Measurements from ENCODE around the gene DNASE1L2. TPM values are rescaled to one million over a fixed set of nuclear protein-coding genes. Genes with fewer than 3 reads are reported as not detected.

Gene DNASE1L2
- total RNA-seq, 2 experiments from 2014 or later, result 0.33 to 0.62 TPM

DNA sequence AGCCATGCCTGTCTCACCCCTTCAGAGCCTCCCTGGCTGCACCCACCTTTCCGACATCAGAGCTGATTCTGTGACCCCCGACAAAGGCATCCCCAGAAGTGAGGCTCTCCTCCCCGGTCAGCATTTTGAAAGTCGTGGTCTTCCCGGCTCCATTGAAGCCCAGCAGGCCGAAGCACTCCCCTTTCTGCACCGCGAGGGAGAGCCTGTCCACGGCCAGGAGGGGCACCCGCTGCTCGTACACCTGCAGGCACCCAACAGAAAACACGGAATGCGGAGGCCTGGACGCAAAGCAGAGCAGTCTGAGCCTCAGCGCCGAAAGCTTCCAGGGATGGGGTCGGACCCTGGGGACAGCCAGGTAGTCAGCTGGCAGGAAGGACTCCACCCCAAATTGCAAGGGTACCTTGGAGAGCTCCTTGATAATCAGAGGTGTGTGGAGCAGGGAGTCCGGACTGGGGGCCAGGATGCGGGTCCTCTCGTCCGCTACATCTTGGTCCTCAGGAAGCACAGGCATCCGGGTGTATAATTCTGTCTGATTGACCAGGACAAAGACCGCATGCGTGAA, 44.8 kb downstream of the DNASE1L2 start:
- CTCF ChIA-PET, result interaction anchor here (0.7 kb wide), 1 partner anchor 76 kb away, joined by 4 read pairs; the partner anchor contains the start of gene MLST8
- no peaks in the 10 kb centered on the region for H3K36me3 Mint-ChIP-seq (ENCODE audit: low read depth)
- H3K4me3 Mint-ChIP-seq, result no peak overlapping the region

DNA sequence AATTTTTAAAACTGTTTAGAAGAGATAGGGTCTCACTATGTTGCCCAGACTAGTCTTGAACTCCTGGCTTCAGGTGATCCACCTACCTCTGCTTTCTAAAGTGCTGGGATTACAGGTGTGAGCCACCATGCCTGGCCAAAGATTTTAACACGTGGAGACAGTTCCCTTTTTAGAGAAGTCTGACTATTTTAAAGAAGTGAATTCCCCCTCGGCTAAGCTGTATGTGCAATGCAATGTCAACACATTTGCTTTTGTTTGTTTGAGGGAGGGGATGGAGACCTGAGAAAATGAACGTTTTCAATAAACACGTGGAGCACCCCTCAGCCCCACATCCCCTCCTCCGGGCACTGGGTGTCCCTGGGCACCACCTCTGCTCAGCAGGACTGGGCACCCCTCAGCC, 46.0 kb downstream of the DNASE1L2 start:
- Mint-ChIP-seq H3K27ac (no peak overlapping the region), H3K9me3 (no peaks in the 10 kb centered on the region), H3K4me3 (no peak overlapping the region), H3K4me1 (ENCODE audit: low read depth) (no peaks in the 10 kb centered on the region), H3K27me3 (ENCODE audit: low read depth) (no peaks in the 10 kb centered on the region), H3K36me3 (ENCODE audit: low read depth) (no peaks in the 10 kb centered on the region)
- intact Hi-C loops (cut with micrococcal nuclease), result no loop called here
- CTCF ChIA-PET, result no interaction called here
- no peak for DNase-seq

More for the DNA sequence above, 44.8 kb downstream of the DNASE1L2 start:
- no peaks in the 10 kb centered on the region for H3K27me3 Mint-ChIP-seq (ENCODE audit: low read depth)
- H3K27ac Mint-ChIP-seq, result no peak overlapping the region
- no peaks in the 10 kb centered on the region for H3K4me1 Mint-ChIP-seq (ENCODE audit: low read depth)
- DNase-seq, result no peak
- intact Hi-C loops (cut with micrococcal nuclease), result no loop called here
- H3K9me3 Mint-ChIP-seq, result no peaks in the 10 kb centered on the region

DNA sequence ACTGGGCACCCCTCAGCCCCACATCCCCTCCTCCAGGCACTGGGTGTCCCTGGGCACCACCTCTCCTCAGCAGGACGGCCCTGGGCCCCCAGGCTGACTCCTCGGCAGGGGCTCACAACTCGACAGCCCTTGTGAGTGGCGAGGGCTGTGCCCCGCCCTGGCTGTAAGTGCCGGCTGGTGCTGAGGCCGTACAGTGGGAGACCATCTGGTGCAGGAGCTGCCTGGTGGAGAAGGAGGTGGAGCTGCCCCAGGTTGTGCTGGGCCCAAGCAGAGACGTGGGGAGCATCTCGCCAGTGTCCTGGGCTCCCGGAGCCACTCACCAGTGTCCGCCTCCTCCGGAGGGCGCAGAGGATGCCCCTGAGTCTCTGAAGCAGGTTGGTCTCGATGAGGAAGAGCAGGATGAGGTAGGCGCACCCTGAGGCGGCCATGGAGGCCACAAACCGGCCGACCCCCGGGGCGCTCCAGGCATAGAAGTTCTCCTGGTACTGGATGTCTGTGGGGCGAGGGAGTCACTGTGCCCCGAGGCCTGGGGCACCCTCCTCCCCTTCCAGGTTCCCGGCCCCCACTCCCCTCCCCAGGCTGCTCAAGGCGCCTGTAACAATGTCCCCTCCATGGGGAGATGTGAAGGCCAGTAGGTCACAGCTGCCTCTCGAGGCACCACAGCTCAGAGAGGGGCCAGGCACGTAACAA, 46.8 kb downstream of the DNASE1L2 start:
- Mint-ChIP-seq H3K4me1 (ENCODE audit: low read depth) (no peaks in the 10 kb centered on the region), H3K9me3 (no peaks in the 10 kb centered on the region), H3K27ac (no peak overlapping the region), H3K4me3 (no peak overlapping the region), H3K27me3 (ENCODE audit: low read depth) (no peaks in the 10 kb centered on the region), H3K36me3 (ENCODE audit: low read depth) (no peaks in the 10 kb centered on the region)
- DNase-seq, result no peak
- CTCF ChIA-PET, result no interaction called here
- intact Hi-C loops (cut with micrococcal nuclease), result no loop called here

DNA sequence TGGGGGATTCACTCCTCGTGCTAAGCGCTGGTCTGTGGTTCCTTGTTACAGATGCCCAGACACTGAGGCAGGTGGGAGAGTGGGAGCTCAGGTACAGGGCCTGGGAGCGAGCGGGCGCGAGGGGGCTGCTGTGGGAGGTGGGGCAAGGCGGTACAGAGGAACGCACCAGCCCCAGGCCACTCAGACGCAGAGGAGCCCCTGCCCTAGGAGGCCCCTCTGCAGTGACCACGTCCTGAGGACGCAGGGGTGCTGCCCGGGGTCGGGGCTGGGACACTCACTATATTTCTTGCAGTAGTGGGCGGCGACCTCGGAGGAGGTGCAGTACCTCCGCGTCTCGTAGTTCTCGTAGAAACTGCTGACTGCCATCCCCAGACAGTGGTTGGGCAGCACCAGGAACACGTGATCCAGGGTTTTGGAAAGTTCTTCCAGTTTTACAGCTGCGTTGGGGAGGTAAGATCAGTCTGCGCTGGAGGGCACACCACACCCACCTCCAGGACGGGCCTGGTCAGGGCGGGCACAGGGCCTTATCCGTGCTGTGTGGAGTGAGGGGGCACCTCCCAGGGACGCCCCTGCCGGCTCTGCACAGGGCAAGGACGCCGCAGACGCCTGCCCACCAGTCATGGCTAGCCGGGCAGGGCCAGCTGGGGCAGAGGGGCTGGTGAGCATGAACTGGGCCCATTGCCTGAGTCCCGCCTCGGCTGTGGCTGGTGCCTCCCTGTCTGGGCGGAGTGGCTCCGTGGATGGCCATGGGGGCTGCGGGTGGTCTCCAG, 47.9 kb downstream of the DNASE1L2 start:
- Mint-ChIP-seq H3K9me3 (no peaks in the 10 kb centered on the region), H3K4me3 (no peak overlapping the region), H3K4me1 (ENCODE audit: low read depth) (no peaks in the 10 kb centered on the region), H3K36me3 (ENCODE audit: low read depth) (no peaks in the 10 kb centered on the region), H3K27me3 (ENCODE audit: low read depth) (no peaks in the 10 kb centered on the region), H3K27ac (no peak overlapping the region)
- intact Hi-C loops (cut with micrococcal nuclease), result no loop called here
- CTCF ChIA-PET, result no interaction called here
- DNase-seq, result no peak

DNA sequence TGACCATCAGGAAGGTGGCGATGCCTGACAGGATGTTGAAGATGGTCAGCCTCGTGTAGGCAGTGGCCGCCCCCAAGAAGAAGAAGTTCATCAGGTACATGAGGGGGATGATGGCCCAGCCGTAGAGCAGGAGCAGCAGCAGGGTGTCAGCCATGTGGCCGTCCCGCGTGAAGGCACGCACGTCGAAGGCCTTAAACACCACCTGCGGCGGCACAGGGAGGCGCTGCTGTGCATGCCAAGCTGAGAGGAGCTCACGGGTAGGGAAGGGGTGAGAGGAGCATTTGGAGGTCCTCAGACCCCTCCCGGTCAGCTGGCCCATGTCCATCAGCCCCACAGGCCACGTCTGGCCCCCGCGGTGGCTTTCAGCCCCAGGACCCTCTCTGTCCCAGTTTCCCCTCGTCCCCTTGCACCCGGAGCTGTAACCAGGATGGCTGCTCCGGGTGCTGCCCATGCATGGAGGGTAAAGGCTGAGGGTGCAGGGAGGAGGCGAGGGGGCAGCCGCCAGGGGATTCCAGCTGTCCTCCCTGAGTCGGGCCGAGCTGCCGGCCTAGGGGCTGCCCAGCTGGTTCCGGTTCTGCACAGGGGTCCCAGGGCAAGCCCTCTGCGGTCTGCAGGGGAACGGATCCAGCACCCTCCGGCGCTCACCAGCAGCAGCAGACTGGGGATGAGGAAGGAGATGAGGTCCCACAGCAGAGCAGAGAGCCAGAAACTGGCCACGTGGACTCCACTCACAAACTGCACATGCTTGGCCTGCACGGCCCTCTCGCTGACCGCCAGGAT, 48.7 kb downstream of the DNASE1L2 start:
- Mint-ChIP-seq H3K4me3 (no peak overlapping the region), H3K27me3 (ENCODE audit: low read depth) (no peaks in the 10 kb centered on the region), H3K36me3 (ENCODE audit: low read depth) (no peaks in the 10 kb centered on the region), H3K4me1 (ENCODE audit: low read depth) (no peaks in the 10 kb centered on the region), H3K9me3 (no peaks in the 10 kb centered on the region), H3K27ac (no peak overlapping the region)
- no peak for DNase-seq
- CTCF ChIA-PET, result no interaction called here
- intact Hi-C loops (cut with micrococcal nuclease), result no loop called here

DNA sequence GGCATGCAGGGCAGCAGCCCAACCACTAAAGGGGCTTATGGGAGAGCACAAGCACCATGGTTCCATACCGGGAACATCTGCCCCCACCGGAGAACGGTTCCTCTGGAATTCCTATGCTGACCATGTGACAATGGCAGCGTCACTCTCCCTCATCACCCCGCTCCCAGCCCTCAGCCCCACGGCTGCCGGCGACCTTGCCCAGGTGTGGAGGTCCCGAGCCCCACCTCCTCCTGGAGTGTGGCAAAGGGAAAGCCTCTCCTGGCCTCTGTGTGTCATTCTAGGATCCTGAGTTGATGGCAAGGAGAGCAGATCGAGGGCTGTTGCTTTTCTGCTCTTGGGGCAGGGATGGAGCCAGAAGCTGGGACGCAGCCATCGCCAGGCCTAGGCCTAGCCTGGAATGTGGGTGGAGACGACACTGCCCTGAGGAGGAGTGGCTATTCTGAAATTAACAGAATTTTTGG, 49.5 kb downstream of the DNASE1L2 start:
- CTCF ChIA-PET, result no interaction called here
- DNase-seq, result no peak
- H3K27ac Mint-ChIP-seq, result no peak overlapping the region
- H3K36me3 Mint-ChIP-seq (ENCODE audit: low read depth), result no peaks in the 10 kb centered on the region
- no peaks in the 10 kb centered on the region for H3K27me3 Mint-ChIP-seq (ENCODE audit: low read depth)
- no peak overlapping the region for H3K4me3 Mint-ChIP-seq
- intact Hi-C loops (cut with micrococcal nuclease), result no loop called here
- no peaks in the 10 kb centered on the region for H3K4me1 Mint-ChIP-seq (ENCODE audit: low read depth)
- no peaks in the 10 kb centered on the region for H3K9me3 Mint-ChIP-seq

DNA sequence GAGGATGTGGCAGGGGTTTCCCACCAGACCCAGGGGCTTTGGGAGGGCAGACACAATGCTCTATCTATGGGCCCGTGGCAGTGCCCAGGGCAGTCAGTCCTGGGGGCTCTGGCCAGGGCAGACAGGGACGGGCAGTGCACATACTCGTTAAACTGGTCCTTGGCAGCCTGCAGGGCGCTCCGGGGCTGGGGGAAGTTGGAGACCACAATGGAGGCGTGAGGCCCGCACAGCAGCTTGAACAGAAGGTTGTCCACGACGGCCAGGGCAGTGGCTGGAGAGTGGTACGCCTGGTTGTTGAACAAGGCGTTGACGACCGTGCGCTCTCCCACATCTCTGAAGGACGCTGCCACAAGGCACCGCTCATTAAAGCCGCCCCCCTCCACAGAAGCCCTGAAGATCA, 50.3 kb downstream of the DNASE1L2 start:
- CTCF ChIA-PET, result no interaction called here
- intact Hi-C loops (cut with micrococcal nuclease), result no loop called here

DNA sequence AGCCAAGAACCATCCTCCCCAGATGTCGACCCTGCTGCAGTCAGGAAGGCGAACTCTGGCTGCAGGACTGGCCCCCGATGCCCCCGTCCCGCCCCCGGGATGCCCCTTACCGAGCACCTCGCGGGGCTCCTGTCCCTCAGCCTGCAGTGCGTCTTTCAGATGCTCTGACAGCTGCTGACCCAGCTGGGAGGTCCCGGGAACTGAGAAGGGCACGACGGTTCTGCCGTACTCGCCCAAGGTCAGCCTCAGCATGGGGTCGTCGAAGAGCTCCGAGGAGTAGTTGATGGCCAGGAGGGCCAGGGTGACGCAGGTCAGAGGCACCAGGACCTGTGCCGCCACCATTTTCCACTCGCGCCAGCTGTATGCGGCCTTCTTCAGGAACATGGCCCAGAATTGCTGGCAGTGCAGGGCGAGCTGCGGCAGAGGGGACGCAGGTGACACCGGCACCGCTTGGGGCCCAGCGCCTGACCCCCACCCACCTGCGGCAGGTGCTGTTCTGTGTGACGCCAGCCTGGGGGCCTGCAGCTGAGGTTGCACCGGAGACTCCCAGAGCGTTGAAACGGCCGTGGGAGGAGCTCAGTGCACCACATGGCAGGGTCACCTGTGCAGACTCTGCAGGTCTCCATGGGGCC, 51.8 kb downstream of the DNASE1L2 start:
- intact Hi-C loops (cut with micrococcal nuclease), result no loop called here
- CTCF ChIA-PET, result interaction anchor here (1.0 kb wide), 1 partner anchor 9 kb away, joined by 3 read pairs; no protein-coding TSS in a partner anchor
- H3K27me3 Mint-ChIP-seq (ENCODE audit: low read depth), result no peaks in the 10 kb centered on the region

More for the DNA sequence above, 50.3 kb downstream of the DNASE1L2 start:
- no peak overlapping the region for H3K27ac Mint-ChIP-seq
- no peaks in the 10 kb centered on the region for H3K36me3 Mint-ChIP-seq (ENCODE audit: low read depth)
- no peaks in the 10 kb centered on the region for H3K4me1 Mint-ChIP-seq (ENCODE audit: low read depth)
- H3K9me3 Mint-ChIP-seq, result no peaks in the 10 kb centered on the region
- no peaks in the 10 kb centered on the region for H3K27me3 Mint-ChIP-seq (ENCODE audit: low read depth)
- H3K4me3 Mint-ChIP-seq, result no peak overlapping the region
- no peak for DNase-seq

More for the DNA sequence above, 51.8 kb downstream of the DNASE1L2 start:
- H3K4me1 Mint-ChIP-seq (ENCODE audit: low read depth), result no peaks in the 10 kb centered on the region
- no peak for DNase-seq
- no peak overlapping the region for H3K27ac Mint-ChIP-seq
- H3K9me3 Mint-ChIP-seq, result no peaks in the 10 kb centered on the region
- no peak overlapping the region for H3K4me3 Mint-ChIP-seq
- H3K36me3 Mint-ChIP-seq (ENCODE audit: low read depth), result no peaks in the 10 kb centered on the region

Small RNA genes within 50 kb of the gene (microRNA-seq; reads per million reads assigned to microRNA genes)
- gene MIR3677 (ENCODE audit: borderline microRNAs expressed, borderline replicate concordance) (not detected), gene MIR4717 (ENCODE audit: borderline microRNAs expressed, borderline replicate concordance) (not detected)

Other genes starting within 250 kb of the DNASE1L2 start
- gene SYNGR3, start 246.5 kb upstream of the DNASE1L2 start, total RNA-seq, result 1 to 10 TPM; 5.7 to 7.2 TPM
- 10 to 100 TPM; 88.8 to 93.5 TPM for gene ZNF598, start 226.6 kb upstream of the DNASE1L2 start, total RNA-seq
- 1 to 10 TPM; 1.3 to 1.9 TPM for gene NPW, start 216.7 kb upstream of the DNASE1L2 start, total RNA-seq
- gene NHERF2, start 209.5 kb upstream of the DNASE1L2 start, total RNA-seq, result 1 to 10 TPM; 1.5 to 2.1 TPM
- 10 to 100 TPM; 20.1 to 24.1 TPM for gene NTHL1, start 188.6 kb upstream of the DNASE1L2 start, total RNA-seq
- 10 to 100 TPM; 72.3 to 72.7 TPM for gene TSC2, start 188.5 kb upstream of the DNASE1L2 start, total RNA-seq
- gene PKD1, start 100.5 kb upstream of the DNASE1L2 start, total RNA-seq, result 10 to 100 TPM; 63.3 to 68.9 TPM
- not detected for gene RAB26, start 87.8 kb upstream of the DNASE1L2 start, total RNA-seq
- gene TRAF7, start 80.7 kb upstream of the DNASE1L2 start, total RNA-seq, result 100 to 1,000 TPM; 102 to 104 TPM
- gene CASKIN1, start 39.8 kb upstream of the DNASE1L2 start, total RNA-seq, result under 1 TPM; 0.15 to 0.17 TPM
- 10 to 100 TPM; 70.0 to 70.1 TPM for gene MLST8, start 31.0 kb upstream of the DNASE1L2 start, total RNA-seq
- 1 to 10 TPM; 2.6 to 3.1 TPM for gene BRICD5, start 25.6 kb upstream of the DNASE1L2 start, total RNA-seq
- gene PGP, start 21.6 kb upstream of the DNASE1L2 start, total RNA-seq, result 10 to 100 TPM; 11.2 to 12.2 TPM
- 10 to 100 TPM; 21.2 to 21.7 TPM for gene E4F1, start 12.9 kb upstream of the DNASE1L2 start, total RNA-seq
- gene ECI1, start 15.1 kb downstream of the DNASE1L2 start, total RNA-seq, result 10 to 100 TPM; 39.7 to 48.3 TPM
- 100 to 1,000 TPM; 306 to 311 TPM for gene RNPS1, start 31.7 kb downstream of the DNASE1L2 start, total RNA-seq
- gene ABCA3, start 104.3 kb downstream of the DNASE1L2 start, total RNA-seq, result 1 to 10 TPM; 2.6 to 3.1 TPM
- 10 to 100 TPM; 73.5 to 74.5 TPM for gene CCNF, start 193.0 kb downstream of the DNASE1L2 start, total RNA-seq
- 10 to 100 TPM; 24.2 to 24.8 TPM for gene TEDC2, start 223.7 kb downstream of the DNASE1L2 start, total RNA-seq
- gene NTN3, start 234.9 kb downstream of the DNASE1L2 start, total RNA-seq, result not detected
- gene TBC1D24, start 238.7 kb downstream of the DNASE1L2 start, total RNA-seq, result 1 to 10 TPM; 8.1 to 8.6 TPM